ENCODE measurements around the gene SLC35F4.

DNA sequence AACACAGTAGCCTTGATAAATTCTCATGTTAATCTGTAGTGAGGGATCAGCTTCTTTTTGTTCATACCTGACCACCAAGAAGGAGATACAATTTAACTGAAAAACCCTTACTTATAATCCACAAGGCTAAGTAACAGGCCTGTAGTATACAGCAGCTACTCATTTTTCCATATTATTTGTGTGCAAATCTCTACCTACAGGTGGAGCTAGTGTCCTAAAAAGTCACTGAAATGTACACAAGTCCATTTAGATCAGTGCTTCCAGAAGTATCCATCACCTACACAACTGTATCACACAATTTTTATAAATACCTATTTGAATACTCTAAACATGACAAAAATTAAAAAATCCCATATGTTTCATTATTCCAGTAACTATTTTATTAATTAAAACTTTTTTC is 173.2 kb downstream of the SLC35F4 start:
- TF ChIP-seq, protein P1, sequence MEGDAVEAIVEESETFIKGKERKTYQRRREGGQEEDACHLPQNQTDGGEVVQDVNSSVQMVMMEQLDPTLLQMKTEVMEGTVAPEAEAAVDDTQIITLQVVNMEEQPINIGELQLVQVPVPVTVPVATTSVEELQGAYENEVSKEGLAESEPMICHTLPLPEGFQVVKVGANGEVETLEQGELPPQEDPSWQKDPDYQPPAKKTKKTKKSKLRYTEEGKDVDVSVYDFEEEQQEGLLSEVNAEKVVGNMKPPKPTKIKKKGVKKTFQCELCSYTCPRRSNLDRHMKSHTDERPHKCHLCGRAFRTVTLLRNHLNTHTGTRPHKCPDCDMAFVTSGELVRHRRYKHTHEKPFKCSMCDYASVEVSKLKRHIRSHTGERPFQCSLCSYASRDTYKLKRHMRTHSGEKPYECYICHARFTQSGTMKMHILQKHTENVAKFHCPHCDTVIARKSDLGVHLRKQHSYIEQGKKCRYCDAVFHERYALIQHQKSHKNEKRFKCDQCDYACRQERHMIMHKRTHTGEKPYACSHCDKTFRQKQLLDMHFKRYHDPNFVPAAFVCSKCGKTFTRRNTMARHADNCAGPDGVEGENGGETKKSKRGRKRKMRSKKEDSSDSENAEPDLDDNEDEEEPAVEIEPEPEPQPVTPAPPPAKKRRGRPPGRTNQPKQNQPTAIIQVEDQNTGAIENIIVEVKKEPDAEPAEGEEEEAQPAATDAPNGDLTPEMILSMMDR (IDR thresholded peaks at IDR 0.05; ENCODE audit: low read length) = peak; percentile 40
- TF ChIP-seq EZH2 (optimal IDR thresholded peaks at IDR 0.05; ENCODE audit: low read depth, low read length) = no peak
- no peak for TF ChIP-seq EZH2phosphoT487 (IDR thresholded peaks at IDR 0.05; ENCODE audit: low read length)

Data from MM.1S (cell line).